ENCODE results near the gene TPGS2.

The TPGS2 gene

GRCh38 chr18:36813101-36813775, 15.6 kb downstream of the TPGS2 start:
- TF ChIP-seq CTCF (IDR thresholded peaks at IDR 0.05; ENCODE audit: low read depth, low read length): no peak
- DNase-seq (ENCODE audit: extremely low read depth, low read depth): no peak

- TF ChIP-seq CTCF (IDR thresholded peaks at IDR 0.05; ENCODE audit: low read depth, low read length): no peak
- DNase-seq (ENCODE audit: extremely low read depth, low read depth): no peak
Observed at GRCh38 chr18:36812678-36813077, 16.1 kb downstream of the TPGS2 start.

- DNase-seq (ENCODE audit: extremely low read depth, low read depth): no peak
- TF ChIP-seq CTCF (IDR thresholded peaks at IDR 0.05; ENCODE audit: low read depth, low read length): no peak
Observed at GRCh38 chr18:36811955-36812354, 16.8 kb downstream of the TPGS2 start.

GRCh38 chr18:36811430-36811829, 17.4 kb downstream of the TPGS2 start:
- no peak for TF ChIP-seq CTCF (IDR thresholded peaks at IDR 0.05; ENCODE audit: low read depth, low read length)
- no peak for DNase-seq (ENCODE audit: extremely low read depth, low read depth)

GRCh38 chr18:36809590-36810381, 19.0 kb downstream of the TPGS2 start:
- DNase-seq (ENCODE audit: extremely low read depth, low read depth): no peak
- TF ChIP-seq CTCF (IDR thresholded peaks at IDR 0.05; ENCODE audit: low read depth, low read length): peak; percentile 81

GRCh38 chr18:36808681-36809080, 20.1 kb downstream of the TPGS2 start:
- DNase-seq (ENCODE audit: extremely low read depth, low read depth): no peak
- no peak for TF ChIP-seq CTCF (IDR thresholded peaks at IDR 0.05; ENCODE audit: low read depth, low read length)

- TF ChIP-seq CTCF (IDR thresholded peaks at IDR 0.05; ENCODE audit: low read depth, low read length): no peak
Observed at GRCh38 chr18:36805105-36805504, 23.7 kb downstream of the TPGS2 start.

More at GRCh38 chr18:36805105-36805504, 23.7 kb downstream of the TPGS2 start:
- DNase-seq (ENCODE audit: extremely low read depth, low read depth): no peak

Data from AG09319 (cell line).